Activated effector memory CD4-positive, alpha-beta T cell treated with Interleukin-2 at 50 U/mL for 16 hours (primary cell): ENCODE measurements around the gene TBC1D22A.

Experiments
- DNase-seq: peaks from one replicate; pipeline ENCODE4 v3.0.0-alpha.2; 2020

TBC1D22A gene

GRCh38 chr22:47053726-47054141 lies 291.3 kb downstream of the TBC1D22A start:
- DNase-seq: no peak

DNA sequence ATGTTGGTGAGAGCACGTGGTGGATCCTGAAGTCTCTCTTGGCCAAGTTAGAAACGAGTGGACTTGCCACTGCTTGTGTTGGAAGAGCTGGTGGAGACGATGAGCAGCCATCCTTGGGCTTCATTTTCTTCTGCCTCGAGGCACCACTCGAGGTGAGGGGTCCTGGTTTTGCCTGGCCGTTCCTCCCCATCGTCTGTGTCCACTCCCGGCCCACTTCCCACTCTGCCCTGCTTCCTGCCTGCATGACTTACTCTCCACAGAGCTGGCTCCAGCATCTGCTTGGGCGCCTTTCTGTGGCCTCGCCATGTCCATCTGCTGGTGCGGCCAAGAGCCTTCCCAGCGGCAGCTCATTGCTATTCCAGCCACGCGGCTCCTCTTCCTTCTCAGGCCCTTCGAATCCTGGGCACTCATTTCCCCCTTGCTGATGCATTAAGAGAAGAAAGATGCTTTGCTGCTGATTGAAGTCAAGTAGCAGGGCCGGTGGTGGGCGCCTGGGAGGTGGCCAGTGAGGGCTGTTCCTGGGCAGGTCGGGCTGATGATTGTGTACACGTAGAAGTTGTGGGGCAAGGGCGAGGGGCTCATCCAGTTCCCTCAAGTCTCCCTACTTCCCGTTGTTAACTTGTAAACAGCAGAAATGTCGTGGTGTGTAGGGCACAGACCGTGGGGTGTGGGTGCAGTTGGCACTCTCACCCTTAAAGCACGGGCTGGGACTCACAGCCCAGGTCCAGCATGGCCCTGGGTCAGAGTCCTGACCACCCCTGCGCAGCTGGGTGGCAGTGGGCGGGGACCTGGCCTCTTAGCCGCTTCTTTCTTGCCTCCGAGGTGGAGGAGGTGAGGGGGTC lies 292.0 kb downstream of the TBC1D22A start:
- DNase-seq: no peak

GRCh38 chr22:47055073-47055355 lies 292.6 kb downstream of the TBC1D22A start:
- no peak for DNase-seq

- DNase-seq: no peak
These were observed 293.0 kb downstream of the TBC1D22A start for GRCh38 chr22:47055461-47055860.

DNA sequence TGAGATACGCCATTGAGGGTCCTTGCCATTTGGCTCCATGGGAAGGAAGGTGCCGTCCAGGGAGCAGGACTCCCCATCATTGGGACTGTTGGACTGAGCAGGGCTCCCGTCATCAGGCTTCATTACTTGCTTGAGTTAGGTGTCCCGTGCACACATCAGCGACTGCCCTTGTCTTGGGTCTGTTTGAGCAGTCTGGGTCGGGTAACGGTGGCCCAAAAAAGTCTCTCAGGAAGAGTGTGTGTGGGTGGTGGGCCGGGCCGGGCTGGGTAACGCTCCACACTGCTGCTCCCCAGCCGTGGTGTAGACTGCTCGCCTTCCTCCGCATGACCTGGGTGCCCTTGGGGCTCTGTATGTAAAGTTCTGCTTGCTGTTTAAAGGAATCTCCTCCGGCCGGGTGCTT lies 293.5 kb downstream of the TBC1D22A start:
- DNase-seq: no peak

GRCh38 chr22:47056361-47056760 lies 293.9 kb downstream of the TBC1D22A start:
- no peak for DNase-seq

DNA sequence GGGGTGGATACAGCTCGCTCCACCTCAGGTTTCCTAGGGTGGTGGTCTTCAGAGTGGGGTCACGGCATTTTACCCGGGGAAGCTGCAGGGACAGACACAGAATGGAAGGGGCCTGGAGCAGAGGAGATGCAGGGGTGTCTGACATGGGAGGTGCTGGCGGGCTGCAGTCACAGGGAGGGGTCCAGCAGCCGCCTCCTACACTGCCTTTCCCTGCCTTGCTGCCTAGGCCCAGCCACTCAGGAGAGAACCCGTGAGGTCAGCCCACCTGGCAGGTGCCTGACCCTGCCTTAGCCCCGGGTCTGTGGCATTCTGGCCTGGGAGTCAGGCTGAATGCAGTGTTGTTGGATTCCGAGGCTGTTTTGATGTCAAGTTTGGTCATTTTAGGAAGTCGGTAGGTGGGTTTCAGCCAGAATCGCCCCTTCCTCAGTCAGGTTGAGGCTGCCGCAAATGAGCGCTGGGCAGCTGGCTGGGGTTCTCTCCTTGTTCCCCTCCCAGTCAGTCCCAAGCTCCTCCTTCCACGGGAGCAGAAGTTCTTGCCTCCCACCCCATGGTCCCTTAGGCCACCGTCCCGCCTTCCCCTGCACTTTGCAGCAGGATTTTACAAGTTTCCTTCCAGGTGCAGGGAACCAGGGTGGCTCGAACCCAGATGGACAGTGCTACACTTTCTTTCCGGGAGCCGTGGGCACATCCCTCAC lies 294.5 kb downstream of the TBC1D22A start:
- no peak for DNase-seq

DNA sequence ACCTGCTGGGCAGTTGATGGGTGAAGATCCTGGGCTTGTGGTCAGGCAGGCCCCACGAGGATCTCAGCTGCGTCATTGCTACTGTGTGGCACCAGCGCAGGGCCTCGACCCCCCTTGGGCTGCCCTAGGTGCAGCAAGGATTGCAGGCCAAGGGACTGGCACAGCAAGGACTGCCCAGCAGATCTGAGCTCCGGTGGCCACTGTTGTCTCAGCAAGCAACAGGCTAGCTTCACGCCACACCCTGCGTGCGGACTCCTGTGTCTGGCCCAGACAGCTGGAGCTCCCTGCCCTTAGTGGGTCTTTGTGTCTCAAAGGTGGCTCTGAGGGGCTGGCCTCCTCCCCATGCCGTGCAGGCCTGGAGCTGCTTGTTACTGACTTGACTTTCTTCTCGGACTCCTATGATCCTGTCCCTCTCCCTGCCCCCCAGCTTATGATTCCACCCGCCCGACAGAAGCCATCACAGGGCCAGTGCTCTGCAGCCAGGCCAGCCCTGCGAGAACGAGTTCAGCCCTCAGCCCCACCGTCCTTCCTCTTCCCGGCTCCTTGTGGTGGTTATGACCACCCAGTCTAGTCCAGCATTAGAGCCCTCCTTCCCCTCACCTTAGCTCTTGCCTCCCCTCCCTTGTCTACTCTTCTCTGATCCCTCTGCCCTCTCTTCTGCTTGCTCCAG lies 295.6 kb downstream of the TBC1D22A start:
- DNase-seq: no peak

DNA sequence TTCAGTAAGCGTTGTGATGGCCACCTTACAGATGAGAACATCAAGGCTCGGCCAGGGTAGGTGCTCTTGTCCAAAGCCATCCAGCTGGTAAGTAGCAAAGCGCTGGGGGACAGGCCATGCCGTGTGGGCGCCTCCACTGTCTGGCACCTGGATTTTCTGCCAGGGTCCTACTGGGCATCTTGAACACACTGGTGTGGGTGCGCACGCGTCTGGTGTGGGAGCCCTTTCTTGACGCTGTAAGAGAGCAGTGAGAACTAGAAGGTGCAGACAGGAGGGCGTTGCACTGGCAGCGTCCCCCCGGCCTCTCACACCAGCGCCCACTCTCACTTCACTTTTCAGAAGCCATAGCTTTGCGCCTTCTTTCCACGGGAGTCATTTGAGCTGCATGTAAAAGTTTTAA lies 296.6 kb downstream of the TBC1D22A start:
- DNase-seq: no peak

DNA sequence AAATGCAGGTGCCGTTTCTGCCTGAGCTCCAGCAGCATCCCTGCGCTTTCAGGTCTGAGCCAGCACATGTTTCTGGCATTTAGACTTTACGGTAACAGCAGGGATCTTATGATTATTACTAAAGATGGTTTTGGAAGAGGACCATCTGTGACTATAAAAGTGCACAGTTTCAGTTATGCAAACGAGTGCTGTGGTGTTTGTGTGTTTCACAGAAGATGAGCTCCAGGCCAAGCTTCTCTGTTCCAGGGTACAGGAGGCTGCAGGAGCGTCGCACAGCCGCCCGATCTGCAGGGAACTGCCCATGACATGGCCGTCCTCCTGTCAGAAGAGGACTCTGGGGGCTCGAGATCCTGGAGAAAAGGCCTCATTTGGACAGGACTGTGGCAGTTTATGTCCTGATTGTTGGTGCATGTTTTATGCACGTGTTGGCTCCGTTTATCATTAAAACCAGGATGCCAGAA lies 297.3 kb downstream of the TBC1D22A start:
- DNase-seq: no peak

GRCh38 chr22:47060718-47061117 lies 298.3 kb downstream of the TBC1D22A start:
- DNase-seq: no peak

- no peak for DNase-seq
These were observed 298.8 kb downstream of the TBC1D22A start for GRCh38 chr22:47061226-47061625.

DNA sequence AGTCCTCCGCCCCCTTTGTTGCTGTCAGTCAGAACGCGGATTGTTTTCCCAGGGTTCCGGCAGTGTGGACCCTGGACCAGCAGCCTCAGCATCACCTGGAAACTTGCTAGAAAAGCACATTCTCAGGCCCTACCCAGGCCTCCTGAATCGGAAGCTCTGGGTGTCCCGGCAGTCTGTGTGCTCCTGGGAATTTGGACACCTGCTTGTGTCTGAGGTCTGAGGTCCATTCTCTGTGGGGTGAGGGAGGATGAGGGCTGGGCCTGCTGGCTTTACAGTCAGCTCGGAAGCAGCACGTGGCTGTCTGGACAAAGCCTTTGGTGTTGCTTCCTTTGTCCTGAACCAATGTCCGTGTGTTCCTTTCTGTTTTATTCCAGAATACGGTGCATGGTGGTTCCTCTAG lies 299.7 kb downstream of the TBC1D22A start:
- no peak for DNase-seq

DNA sequence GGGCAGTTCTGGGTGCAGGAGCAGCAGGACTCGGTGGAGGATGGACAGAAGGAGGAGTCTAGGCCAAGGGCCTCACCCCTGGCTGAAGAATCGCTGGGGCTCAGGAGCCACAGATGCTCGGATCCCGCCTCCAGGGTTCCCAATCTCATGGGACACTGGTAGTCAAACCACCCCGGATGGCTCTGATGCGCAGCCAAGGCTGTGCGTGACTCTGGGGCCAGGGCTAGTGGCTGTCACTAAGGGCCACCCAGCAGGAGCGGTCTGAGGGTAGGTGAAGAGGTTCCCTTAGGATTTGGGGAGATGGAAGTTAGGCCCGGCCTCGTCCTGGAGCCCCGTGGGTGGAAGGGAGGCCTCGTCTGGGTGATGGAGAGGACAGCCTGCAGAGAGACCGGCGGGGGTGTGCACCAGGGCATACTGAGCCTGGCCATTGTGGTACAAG lies 300.6 kb downstream of the TBC1D22A start:
- DNase-seq: no peak

GRCh38 chr22:47063606-47064005 lies 301.2 kb downstream of the TBC1D22A start:
- DNase-seq: no peak

DNA sequence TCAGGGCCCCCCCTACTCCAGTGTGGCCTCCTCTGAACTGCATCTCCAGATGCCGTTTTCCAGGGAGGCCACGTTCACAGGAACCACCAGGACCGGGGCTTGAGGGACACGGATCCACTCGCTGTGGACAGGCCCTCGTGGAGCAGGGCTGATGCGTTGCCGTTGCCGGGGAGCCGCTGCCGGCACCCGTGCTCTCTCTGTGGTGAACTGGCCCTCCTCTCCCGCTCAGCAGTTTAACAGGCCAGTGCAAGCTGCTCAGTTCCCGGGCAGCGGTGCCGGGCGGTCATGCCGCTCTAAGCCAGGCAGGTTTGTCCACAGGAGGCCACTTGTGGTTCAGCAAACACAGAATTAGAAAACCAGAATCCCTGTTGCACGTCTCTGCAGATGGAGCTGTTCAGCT lies 301.6 kb downstream of the TBC1D22A start:
- no peak for DNase-seq

DNA sequence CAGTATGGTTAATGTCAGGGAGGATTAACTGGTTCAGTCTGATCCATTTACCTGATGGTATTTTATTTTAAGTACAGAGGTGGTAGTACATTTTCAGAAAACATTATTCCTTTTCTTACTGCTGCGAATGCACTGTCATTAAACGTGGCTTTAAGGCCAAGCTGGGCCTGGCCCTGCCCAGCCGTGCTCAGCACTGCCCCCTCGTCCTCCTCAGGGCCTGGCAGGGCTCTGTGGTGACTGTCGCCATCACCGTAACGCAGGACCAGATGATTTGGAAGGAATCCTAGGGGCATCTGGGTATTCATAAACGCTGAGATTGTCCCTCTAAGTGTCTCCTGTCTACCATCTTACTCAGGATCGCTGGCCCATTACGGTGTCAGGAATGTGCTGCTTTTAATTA lies 302.0 kb downstream of the TBC1D22A start:
- no peak for DNase-seq

- DNase-seq: no peak
These were observed 303.5 kb downstream of the TBC1D22A start for GRCh38 chr22:47065756-47066615.

DNA sequence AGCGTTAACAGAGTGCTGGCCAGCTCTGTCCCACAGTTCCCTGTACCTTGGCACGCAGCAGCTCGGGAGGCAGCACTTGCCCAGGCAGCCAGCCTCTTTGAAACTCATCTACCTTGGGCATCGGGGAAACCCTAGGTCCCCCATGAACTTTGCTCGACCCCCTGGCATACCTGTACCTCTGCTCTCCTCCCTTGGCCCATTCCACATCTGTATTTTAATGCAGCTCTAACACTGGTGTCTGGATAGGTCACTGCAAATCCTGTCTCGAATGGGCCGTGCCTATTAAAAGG lies 304.1 kb downstream of the TBC1D22A start:
- no peak for DNase-seq

- DNase-seq: no peak
These were observed 305.0 kb downstream of the TBC1D22A start for GRCh38 chr22:47067321-47067890.

DNA sequence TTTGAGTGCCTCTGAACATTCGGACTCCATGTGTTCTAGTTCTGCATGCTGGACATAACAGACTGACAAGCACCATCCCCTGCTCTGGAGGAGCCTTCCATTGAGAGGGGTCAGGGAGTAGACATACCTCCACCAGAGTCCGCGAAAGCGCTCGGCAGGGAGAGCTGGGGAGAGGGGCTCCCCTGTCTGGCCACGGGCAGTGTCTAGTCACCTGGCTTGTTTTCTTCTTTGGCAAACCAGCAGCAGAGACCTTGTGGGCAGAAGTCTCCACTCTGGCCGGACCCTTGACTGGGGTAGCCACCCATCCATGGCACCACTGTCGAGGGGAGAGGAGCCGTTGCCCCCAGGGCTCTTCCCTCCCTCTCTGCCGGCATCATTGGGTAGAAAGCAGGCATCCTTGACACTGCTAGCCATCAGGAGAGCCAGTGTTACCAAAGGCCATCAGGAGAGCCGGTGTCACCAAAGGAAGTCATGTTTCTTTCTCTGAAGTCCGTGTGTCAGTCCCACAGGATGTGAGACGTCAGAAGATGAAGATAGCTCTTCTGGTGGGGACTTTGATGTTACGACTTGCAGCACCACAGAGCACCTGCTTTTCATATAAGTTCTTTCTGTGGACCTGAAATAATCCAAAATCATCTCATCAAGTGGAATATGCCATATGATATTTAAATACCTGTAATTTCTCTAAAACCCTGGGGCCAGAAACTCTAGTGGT lies 305.6 kb downstream of the TBC1D22A start:
- DNase-seq: no peak

DNA sequence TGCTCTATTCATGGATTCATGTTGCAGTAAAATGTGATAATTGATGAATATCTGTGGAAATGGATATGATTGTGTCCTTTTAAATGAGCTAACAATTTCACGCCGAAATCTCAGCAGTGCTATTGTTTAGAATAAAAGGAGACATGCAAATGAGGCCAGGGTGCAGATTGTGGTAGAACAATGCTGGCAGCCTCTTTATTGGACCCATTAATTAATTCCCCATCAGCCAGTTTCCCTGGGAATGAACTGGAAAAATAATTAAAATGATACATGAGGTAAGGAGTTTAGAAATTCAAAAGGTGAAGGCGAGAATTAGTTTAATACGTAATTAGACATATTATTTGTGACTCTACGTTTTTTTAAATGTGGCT lies 306.2 kb downstream of the TBC1D22A start:
- no peak for DNase-seq
